Nephron (organoid): ENCODE data around the gene SDR42E2.
A peak's percentile ranks its signal among the peaks of the same experiment; 100 is the strongest.

Experiments used
- H3K27ac Mint-ChIP-seq, 3 experiments: 2 replicates each; pipeline ENCODE4 v1.8.0; 2020; ENCODE audit warnings: mixed read lengths in 3 of 3, mild to moderate bottlenecking in 2 of 3, moderate library complexity in 1 of 3
- H3K27me3 Mint-ChIP-seq: 2 replicates; pipeline ENCODE4 v1.8.0; 2021; ENCODE audit warnings: low read depth, mild to moderate bottlenecking, moderate library complexity, mixed read lengths
- H3K36me3 Mint-ChIP-seq: 2 replicates; pipeline ENCODE4 v1.8.0; 2020; ENCODE audit warnings: low read depth, mixed read lengths
- H3K4me1 Mint-ChIP-seq: 2 replicates; pipeline ENCODE4 v1.8.0; 2020; ENCODE audit warnings: mixed read lengths
- H3K4me3 Mint-ChIP-seq, 3 experiments: 2 replicates each; pipeline ENCODE4 v1.8.0; 2020; ENCODE audit warnings: mild to moderate bottlenecking in 3 of 3, mixed read lengths in 3 of 3, moderate library complexity in 2 of 3
- H3K9me3 Mint-ChIP-seq: 2 replicates; pipeline ENCODE4 v1.8.0; 2020; ENCODE audit warnings: mixed read lengths
- CTCF ChIP-seq, 3 experiments: fragments of 200-600 bp; sonication (generic); IDR thresholded peaks; one replicate each; pipeline ENCODE4 v1.5.0; 2021; ENCODE audit warnings: antibody characterized with exemption in 3 of 3; ENCODE audit not compliant: unreplicated experiment in 3 of 3

The SDR42E2 gene

GRCh38 chr16:22204091-22204655 lies 41.9 kb downstream of the SDR42E2 start:
- no peaks in the 10 kb centered on the region for H3K27me3 Mint-ChIP-seq
- H3K27ac Mint-ChIP-seq: peak overlapping the region; percentile 59 to 81 (median 69)
- H3K4me3 Mint-ChIP-seq: peak overlapping the region; percentile 39 to 80 (median 76)
- H3K4me1 Mint-ChIP-seq: peaks cover 14% of the 10 kb centered on the region
- no peaks in the 10 kb centered on the region for H3K9me3 Mint-ChIP-seq
- no peak for TF ChIP-seq CTCF (IDR thresholded peaks at IDR 0.05; ENCODE audit: unreplicated experiment in 3 of 3)
- no peaks in the 10 kb centered on the region for H3K36me3 Mint-ChIP-seq

GRCh38 chr16:22205577-22206012 lies 43.3 kb downstream of the SDR42E2 start:
- Mint-ChIP-seq H3K27me3 (no peaks in the 10 kb centered on the region), H3K27ac (peak overlapping the region; percentile 79 to 95 (median 84)), H3K4me3 (peak overlapping the region; percentile 87 to 99 (median 95)), H3K9me3 (no peaks in the 10 kb centered on the region), H3K36me3 (peaks cover 2% of the 10 kb centered on the region), H3K4me1 (peaks cover 14% of the 10 kb centered on the region)
- TF ChIP-seq CTCF (IDR thresholded peaks at IDR 0.05; ENCODE audit: unreplicated experiment in 3 of 3): no peak

- H3K9me3 Mint-ChIP-seq: no peaks in the 10 kb centered on the region
- peak within 1 kb of the TSS; percentile 79 to 95 (median 90) for H3K27ac Mint-ChIP-seq
- peak within 1 kb of the TSS; percentile 87 to 99 (median 95) for H3K4me3 Mint-ChIP-seq
- peak; percentile 86 to 93 (median 88) for TF ChIP-seq CTCF (IDR thresholded peaks at IDR 0.05; ENCODE audit: unreplicated experiment in 3 of 3)
- peaks cover 14% of the 10 kb centered on the region for H3K4me1 Mint-ChIP-seq
- H3K27me3 Mint-ChIP-seq: no peaks in the 10 kb centered on the region
- peaks cover 4% of the 10 kb centered on the region for H3K36me3 Mint-ChIP-seq
Observed at GRCh38 chr16:22206013-22206841, 43.9 kb downstream of the SDR42E2 start, which contains the start of gene EEF2K. TSS of gene EEF2K (plus strand) at chr16:22206278. CDS start at chr16:22225730, 19,452 bp downstream.

- Mint-ChIP-seq H3K4me1 (peaks cover 18% of the 10 kb centered on the region), H3K9me3 (no peaks in the 10 kb centered on the region), H3K27me3 (no peaks in the 10 kb centered on the region), H3K36me3 (peaks cover 4% of the 10 kb centered on the region), H3K4me3 (peak overlapping the region; percentile 87 to 99 (median 95)), H3K27ac (peak overlapping the region; percentile 79 to 95 (median 90))
- TF ChIP-seq CTCF (IDR thresholded peaks at IDR 0.05; ENCODE audit: unreplicated experiment in 3 of 3): no peak
Observed at GRCh38 chr16:22206842-22207714, 44.8 kb downstream of the SDR42E2 start.

- H3K27ac Mint-ChIP-seq: peak overlapping the region; percentile 79 to 95 (median 90)
- no peaks in the 10 kb centered on the region for H3K27me3 Mint-ChIP-seq
- peak overlapping the region; percentile 87 to 99 (median 95) for H3K4me3 Mint-ChIP-seq
- H3K9me3 Mint-ChIP-seq: no peaks in the 10 kb centered on the region
- peaks cover 18% of the 10 kb centered on the region for H3K4me1 Mint-ChIP-seq
- no peak for TF ChIP-seq CTCF (IDR thresholded peaks at IDR 0.05; ENCODE audit: unreplicated experiment in 3 of 3)
- H3K36me3 Mint-ChIP-seq: peaks cover 7% of the 10 kb centered on the region
Observed at GRCh38 chr16:22207715-22208360, 45.5 kb downstream of the SDR42E2 start.
